Sigmoid colon (tissue), 7 donors: ENCODE data around the gene MFSD6. TPM values are rescaled to one million over a fixed set of nuclear protein-coding genes. Genes with fewer than 3 reads are reported as not detected.

Experiments used
- DNase-seq: peaks from one replicate; pipeline ENCODE4 v3.0.0-alpha.2; 2019
- H3K27ac ChIP-seq, 4 donors: fragments of 200-600 bp; sonication (generic); one replicate each; pipeline ENCODE4 v1.5.1; 2016 to 2019; ENCODE audit warnings: mild to moderate bottlenecking in 1 of 4
- H3K27me3 ChIP-seq, 3 donors: fragments of 200-600 bp; sonication (generic); one replicate each; pipeline ENCODE4 v1.5.1; 2019; ENCODE audit warnings: mild to moderate bottlenecking in 1 of 3
- H3K36me3 ChIP-seq, 4 donors: fragments of 200-600 bp; sonication (generic); one replicate each; pipeline ENCODE4 v1.5.1; 2016 to 2019
- H3K4me1 ChIP-seq, 4 donors: fragments of 200-600 bp; sonication (generic); one replicate each; pipeline ENCODE4 v1.5.1; 2017 to 2019
- H3K4me3 ChIP-seq, 4 donors: fragments of 200-600 bp; sonication (generic); one replicate each; pipeline ENCODE4 v1.5.1; 2017 to 2019; ENCODE audit warnings: mild to moderate bottlenecking in 2 of 4, moderate library complexity in 1 of 4
- H3K9me3 ChIP-seq, 4 donors: fragments of 200-600 bp in 3 of 4; sonication (generic) in 3 of 4; one replicate each; pipeline versions ENCODE4 v1.5.1 to v1.6.1; 2013 to 2019
- CTCF ChIP-seq, 4 experiments: fragments of 450-650 bp in 3 of 4; fragments of 200-600 bp in 1 of 4; IDR thresholded peaks; one replicate each; pipeline ENCODE4 v1.5.1; 2016 to 2019; ENCODE audit warnings: antibody characterized with exemption in 4 of 4, mild to moderate bottlenecking in 3 of 4, moderate library complexity in 2 of 4
- EP300 ChIP-seq, 4 donors: sonication (generic); formaldehyde crosslinking; IDR thresholded peaks; one replicate each; pipeline ENCODE4 v1.6.1; 2017; ENCODE audit warnings: antibody characterized with exemption in 4 of 4
- POLR2A ChIP-seq, 2 donors: fragments of 450-650 bp; IDR thresholded peaks; one replicate each; pipeline ENCODE4 v1.6.1; 2016; ENCODE audit warnings: antibody characterized with exemption in 2 of 2, mild to moderate bottlenecking in 2 of 2, moderate library complexity in 2 of 2
- POLR2AphosphoS5 ChIP-seq, 4 donors: sonication (generic); formaldehyde crosslinking; IDR thresholded peaks; one replicate each; pipeline ENCODE4 v1.6.1; 2017; ENCODE audit warnings: antibody characterized with exemption in 4 of 4
- WGBS, 2 donors: extraction: QIAGEN DNeasy Blood & Tissue Kit; methylation state at CpG; one replicate each; pipeline ENCODE4 v1.1.7; 2013; 5-methylcytosine and 5-hydroxymethylcytosine counted together
- intact Hi-C: fragments of 100-400 bp; cut with DNase I; formaldehyde crosslinking; loops from one replicate; pipeline ENCODE4 v1.15.1; 2023
- polyA plus RNA-seq, 3 donors: library from polyadenylated mRNA; stranded (reverse); fragments of 200-250 nt; gene quantifications; one replicate each; pipeline ENCODE4 v1.2.3, GENCODE V29; 2013
- total RNA-seq, 4 donors: library from RNA; depleted of rRNA; stranded (reverse); fragments of >200 nt; gene quantifications; one replicate each; pipeline ENCODE4 v1.1.0, GENCODE V29; 2016
- donor health status: healthy with polysubstance abuse.
- donor health status: Bipolar disorder and iron deficiency.
- donor health status: healthy.

MFSD6 gene
- total and polyA plus RNA-seq, 7 donors, result 8.4 to 87.5 (median 46.7) TPM

DNA sequence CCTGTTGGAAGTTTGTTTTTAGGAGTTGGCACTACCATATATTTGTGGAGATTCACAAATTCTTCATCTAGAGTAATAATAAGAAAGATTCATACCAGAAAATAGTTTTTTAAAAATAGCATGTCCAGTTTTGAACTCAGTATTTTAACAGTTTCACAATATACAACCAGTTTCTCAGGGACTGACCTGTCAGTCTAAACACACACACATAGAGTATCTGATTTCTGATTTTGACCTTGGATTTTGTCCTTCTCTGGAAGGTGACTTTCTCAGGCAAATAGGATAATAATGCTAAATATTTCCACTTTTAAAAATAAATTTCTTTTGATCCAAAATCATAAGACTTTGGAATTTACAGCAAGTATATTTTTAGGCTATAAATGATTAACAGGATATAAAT is 32.0 kb downstream of the MFSD6 start:
- H3K4me3 ChIP-seq, result no peak overlapping the region
- H3K36me3 ChIP-seq, result peaks cover 4 to 18% (median 12%) of the 10 kb centered on the region in 4 donors
- no peak overlapping the region for H3K27ac ChIP-seq
- intact Hi-C loops, result no loop called here
- H3K27me3 ChIP-seq, result no peaks in the 10 kb centered on the region
- no peaks in the 10 kb centered on the region for H3K9me3 ChIP-seq
- H3K4me1 ChIP-seq, result peaks cover 0 to 38% (median 30%) of the 10 kb centered on the region in 4 donors
- DNase-seq, result no peak
- TF ChIP-seq POLR2A (IDR thresholded peaks at IDR 0.05) (no peak), POLR2AphosphoS5 (IDR thresholded peaks at IDR 0.05) (no peak), CTCF (IDR thresholded peaks at IDR 0.05) (no peak), EP300 (IDR thresholded peaks at IDR 0.05) (no peak)

GRCh38 chr2:190441564-190441963 is 33.4 kb downstream of the MFSD6 start:
- H3K27ac ChIP-seq, result no peak overlapping the region
- 53 to 86% methylated on average over 4 of the region's 4 CpGs for WGBS, 2 donors
- H3K36me3 ChIP-seq, result peaks cover 4 to 11% (median 10%) of the 10 kb centered on the region in 4 donors
- TF ChIP-seq POLR2A (IDR thresholded peaks at IDR 0.05) (no peak), POLR2AphosphoS5 (IDR thresholded peaks at IDR 0.05) (no peak)
- no peaks in the 10 kb centered on the region for H3K27me3 ChIP-seq
- no peak overlapping the region for H3K4me3 ChIP-seq
- intact Hi-C loops, result loop anchor here (1.0 kb wide), 1 partner anchor 9 kb away; no protein-coding TSS in a partner anchor
- peaks cover 0 to 51% (median 42%) of the 10 kb centered on the region in 4 donors for H3K4me1 ChIP-seq
- H3K9me3 ChIP-seq, result no peaks in the 10 kb centered on the region
- DNase-seq, result no peak

GRCh38 chr2:190443055-190443454 is 34.9 kb downstream of the MFSD6 start:
- H3K27ac ChIP-seq, result peak overlapping the region in 3 of 4 donors; percentile 2 to 59 (median 51)
- no peaks in the 10 kb centered on the region for H3K27me3 ChIP-seq
- no peak for DNase-seq
- TF ChIP-seq POLR2A (IDR thresholded peaks at IDR 0.05) (no peak), EP300 (IDR thresholded peaks at IDR 0.05) (no peak), CTCF (IDR thresholded peaks at IDR 0.05) (no peak), POLR2AphosphoS5 (IDR thresholded peaks at IDR 0.05) (no peak)
- intact Hi-C loops, result no loop called here
- no peak overlapping the region for H3K4me3 ChIP-seq
- no peaks in the 10 kb centered on the region for H3K36me3 ChIP-seq
- H3K4me1 ChIP-seq, result peaks cover 0 to 55% (median 51%) of the 10 kb centered on the region in 4 donors
- H3K9me3 ChIP-seq, result no peaks in the 10 kb centered on the region
- WGBS, 2 donors, result 88 to 91% methylated on average over 2 of the region's 2 CpGs

- no peaks in the 10 kb centered on the region for H3K36me3 ChIP-seq
- peaks cover 0 to 55% (median 51%) of the 10 kb centered on the region in 4 donors for H3K4me1 ChIP-seq
- 68 to 77% methylated on average over 3 of the region's 3 CpGs for WGBS, 2 donors
- peak overlapping the region in 3 of 4 donors; percentile 51 to 59 (median 51) for H3K27ac ChIP-seq
- H3K4me3 ChIP-seq, result no peak overlapping the region
- H3K27me3 ChIP-seq, result no peaks in the 10 kb centered on the region
- H3K9me3 ChIP-seq, result no peaks in the 10 kb centered on the region
- intact Hi-C loops, result no loop called here
- no peak for TF ChIP-seq EP300 (IDR thresholded peaks at IDR 0.05)
- TF ChIP-seq POLR2A (IDR thresholded peaks at IDR 0.05), result no peak
- TF ChIP-seq POLR2AphosphoS5 (IDR thresholded peaks at IDR 0.05), result no peak
- TF ChIP-seq CTCF (IDR thresholded peaks at IDR 0.05), result no peak
- no peak for DNase-seq
These were observed 35.8 kb downstream of the MFSD6 start for GRCh38 chr2:190443778-190444481.

DNA sequence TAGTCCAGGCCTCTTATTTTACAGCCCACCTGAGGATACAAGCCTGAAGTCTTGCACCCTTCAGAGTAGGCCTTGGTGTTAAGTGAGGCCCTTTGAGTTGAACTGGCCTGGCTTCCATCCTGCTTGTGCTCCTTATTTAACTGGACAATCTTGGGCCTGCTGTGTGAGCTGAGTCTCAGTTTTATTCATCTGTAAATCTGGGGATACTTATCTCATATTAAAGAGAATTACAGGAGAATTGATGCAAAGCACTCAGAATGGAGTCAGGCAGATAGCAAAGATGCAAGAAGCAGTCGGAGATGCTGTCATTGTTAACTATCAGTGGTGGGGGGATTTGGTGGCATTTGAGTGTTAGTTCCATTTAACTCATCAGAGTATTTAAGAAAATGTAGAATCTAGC is 36.8 kb downstream of the MFSD6 start:
- intact Hi-C loops, result no loop called here
- Histone ChIP-seq H3K36me3 (no peaks in the 10 kb centered on the region), H3K27ac (peak overlapping the region in 3 of 4 donors; percentile 34 to 59 (median 51)), H3K9me3 (no peaks in the 10 kb centered on the region), H3K4me3 (no peak overlapping the region), H3K27me3 (no peaks in the 10 kb centered on the region), H3K4me1 (peaks cover 0 to 55% (median 51%) of the 10 kb centered on the region in 4 donors)
- WGBS, 2 donors, result 91 to 97% methylated on average over 1 of the region's 1 CpG
- TF ChIP-seq POLR2A (IDR thresholded peaks at IDR 0.05) (no peak), POLR2AphosphoS5 (IDR thresholded peaks at IDR 0.05) (no peak), CTCF (IDR thresholded peaks at IDR 0.05) (no peak), EP300 (IDR thresholded peaks at IDR 0.05) (no peak)
- no peak for DNase-seq
